Dermis blood vessel endothelial cell (primary cell): ENCODE data around the gene ST8SIA2. TPM values are rescaled to one million over a fixed set of nuclear protein-coding genes. Genes with fewer than 3 reads are reported as not detected.

ENCODE experiments used
- DNase-seq: peaks from one replicate; pipeline ENCODE4 v3.0.0; 2010
- total RNA-seq: library from RNA; depleted of rRNA; stranded (reverse); fragments of >200 nt; gene quantifications from 2 replicates; pipeline ENCODE4 v1.2.3, GENCODE V29; 2014

ST8SIA2 gene
- total RNA-seq, 1 donor from 2014 or later = under 0.01 TPM

DNA sequence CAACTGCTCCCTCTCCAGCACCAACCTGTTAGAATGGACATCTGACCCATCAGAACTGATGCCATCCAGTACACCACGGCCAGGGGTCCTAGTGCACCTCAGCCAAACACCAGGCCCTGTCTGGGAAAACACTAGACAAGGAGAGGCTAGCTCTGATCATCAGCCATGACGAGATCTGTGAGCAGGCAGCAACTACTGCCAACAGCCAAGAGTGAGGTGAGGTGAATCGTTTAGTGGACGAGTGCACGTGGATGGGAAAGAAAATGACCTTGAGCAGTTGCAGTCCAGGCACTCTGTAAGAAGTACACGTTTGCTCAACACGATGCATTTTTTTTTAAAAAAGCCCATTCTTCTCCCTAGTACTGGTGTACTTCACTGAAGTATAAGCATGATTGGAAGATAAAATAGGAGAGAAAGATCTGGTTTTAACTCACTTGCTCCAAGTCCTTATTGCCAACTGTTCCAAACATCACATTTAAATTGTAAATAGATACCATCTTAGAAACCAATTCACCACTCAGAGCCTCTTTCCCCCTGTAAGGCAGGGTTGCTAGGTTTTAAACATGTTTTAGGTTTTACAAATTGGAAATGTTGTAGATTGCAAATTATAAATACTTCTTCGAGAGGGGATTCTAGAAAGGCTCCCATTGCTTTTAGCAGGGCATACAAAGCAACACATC lies 5.7 kb downstream of the ST8SIA2 start:
- DNase-seq = no peak

DNA sequence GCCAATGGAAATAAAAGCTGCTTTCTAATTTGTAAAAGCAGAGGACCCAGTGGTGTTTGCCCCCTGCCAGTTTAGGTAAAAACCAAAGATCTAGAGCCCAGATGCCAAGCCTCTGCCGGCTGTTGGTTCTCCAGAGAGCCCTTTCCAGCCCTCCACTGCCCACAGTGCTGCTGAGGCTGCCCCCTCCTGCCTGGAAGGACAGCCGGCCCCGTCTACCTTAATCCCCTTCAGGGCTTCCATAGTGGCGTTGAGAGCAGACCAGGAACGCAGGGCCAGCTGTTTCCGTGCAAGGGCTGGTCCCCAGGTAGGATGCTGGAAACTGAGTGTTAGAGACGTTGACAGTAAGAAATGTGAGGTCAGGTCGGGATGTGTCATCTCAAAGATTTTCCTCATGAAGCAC lies 6.9 kb downstream of the ST8SIA2 start:
- no peak for DNase-seq

DNA sequence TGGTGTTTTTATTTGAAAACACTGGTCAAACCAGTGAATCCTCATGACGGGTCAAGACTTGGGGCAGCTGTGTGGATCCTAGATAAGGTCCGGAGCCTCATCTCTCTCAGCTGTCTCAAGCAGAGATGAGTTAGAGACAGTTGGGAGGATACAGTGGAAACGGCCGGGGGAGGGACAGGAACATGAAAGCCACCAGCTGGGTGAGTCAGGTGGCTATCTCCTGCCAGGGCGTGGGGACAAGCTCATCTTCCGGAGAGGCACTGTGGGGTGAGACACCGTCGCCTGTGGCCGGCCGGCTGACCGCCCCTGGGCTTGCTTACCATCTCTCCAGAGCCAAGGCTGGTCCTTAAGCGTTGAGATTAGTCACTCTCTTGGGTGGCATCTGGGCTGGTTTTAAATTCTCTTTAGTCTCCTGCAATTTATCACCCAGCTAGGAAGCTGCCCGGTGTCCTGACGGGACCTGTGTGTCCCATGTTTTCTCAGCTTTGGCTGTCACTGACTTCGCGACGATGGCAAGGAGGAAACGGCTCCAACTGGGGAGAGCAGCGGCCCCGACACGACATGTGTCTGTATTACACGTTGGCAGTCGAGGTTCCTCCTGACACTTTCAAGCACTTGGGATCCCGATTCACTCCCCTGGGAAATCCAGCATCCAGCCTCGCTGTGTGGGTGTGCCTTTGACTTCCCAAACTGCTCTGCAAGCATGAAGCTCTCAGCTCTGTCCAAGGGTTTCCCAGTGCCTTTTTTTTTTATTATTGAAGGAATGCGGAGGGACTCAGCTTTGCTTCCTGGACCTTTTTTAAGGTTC lies 7.5 kb downstream of the ST8SIA2 start:
- no peak for DNase-seq

DNA sequence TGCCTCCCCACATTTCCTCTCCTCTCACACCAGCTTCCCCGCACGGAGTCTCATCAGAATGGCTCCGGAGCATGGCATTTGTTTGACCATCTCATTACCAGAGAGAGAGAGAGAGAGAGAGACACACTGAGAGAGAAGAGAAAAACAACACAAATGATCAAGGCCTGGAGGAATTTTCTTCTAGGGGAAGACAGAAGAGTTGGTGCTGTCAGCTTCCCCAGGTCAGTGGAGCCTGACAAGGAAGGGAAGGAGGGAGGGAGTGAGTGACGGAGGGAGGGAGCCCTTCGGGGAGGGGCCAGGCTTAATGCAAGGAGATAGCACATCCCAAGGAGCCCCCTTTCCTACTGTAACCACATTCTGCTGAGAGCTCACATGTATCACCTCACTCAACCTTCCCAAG lies 9.1 kb downstream of the ST8SIA2 start:
- DNase-seq = no peak

DNA sequence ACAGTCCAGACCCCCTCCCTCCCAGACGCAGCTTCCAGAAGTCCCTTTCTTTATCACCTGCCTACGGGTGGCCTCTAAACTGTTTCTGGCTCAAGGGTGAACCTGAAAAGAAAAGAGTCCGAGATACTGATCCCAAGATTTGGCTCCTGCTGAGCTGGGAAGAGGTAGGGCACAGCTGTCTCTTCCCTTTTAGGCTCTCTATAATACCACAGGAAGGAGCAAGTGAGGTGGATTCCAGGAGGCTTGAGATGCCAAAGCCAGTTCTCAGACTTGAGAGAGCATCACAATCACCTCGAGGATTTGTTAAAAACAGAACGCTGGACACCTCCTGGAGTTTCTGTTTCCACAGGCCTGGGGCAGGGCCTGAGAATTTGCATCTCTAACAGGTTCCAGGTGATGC lies 12.3 kb downstream of the ST8SIA2 start:
- no peak for DNase-seq

DNA sequence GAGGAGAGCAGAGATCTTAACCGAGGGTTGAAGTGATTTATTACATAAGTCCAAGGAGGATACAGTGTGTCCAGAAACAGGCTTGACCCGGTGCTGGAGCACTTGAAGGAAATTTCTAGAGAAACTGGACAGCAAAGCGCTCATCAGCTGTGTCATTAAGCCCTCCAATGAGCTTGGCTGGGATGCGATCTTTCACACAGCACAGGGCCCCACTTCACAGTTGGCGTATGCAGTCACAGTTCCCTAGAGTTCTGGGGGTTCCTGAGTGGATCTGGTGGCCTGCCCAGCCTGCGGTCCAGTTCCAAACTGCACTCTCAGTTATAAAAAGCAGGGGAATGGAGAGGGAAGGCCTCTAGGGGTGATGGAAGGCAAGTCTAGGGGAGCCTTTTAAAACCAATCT lies 13.6 kb downstream of the ST8SIA2 start:
- DNase-seq = no peak

DNA sequence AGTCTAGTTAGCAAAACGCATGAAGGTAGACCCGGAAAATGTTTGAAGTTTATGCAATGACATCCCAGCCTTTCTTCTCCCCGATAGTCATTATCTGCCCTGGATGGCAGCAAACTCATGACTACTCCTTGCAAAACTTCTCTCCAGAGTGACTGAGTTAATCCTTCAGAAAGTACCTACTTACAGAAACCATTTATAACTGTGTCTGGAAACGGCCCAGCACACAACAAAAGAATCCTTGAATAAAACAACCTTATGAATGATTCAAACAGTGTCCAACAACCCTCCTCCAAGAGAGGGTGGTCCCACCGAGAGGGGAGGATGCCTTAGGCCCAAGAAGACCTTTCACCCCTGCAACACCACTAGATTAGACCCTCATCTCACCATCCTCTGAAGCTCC lies 14.2 kb downstream of the ST8SIA2 start:
- DNase-seq = no peak

DNA sequence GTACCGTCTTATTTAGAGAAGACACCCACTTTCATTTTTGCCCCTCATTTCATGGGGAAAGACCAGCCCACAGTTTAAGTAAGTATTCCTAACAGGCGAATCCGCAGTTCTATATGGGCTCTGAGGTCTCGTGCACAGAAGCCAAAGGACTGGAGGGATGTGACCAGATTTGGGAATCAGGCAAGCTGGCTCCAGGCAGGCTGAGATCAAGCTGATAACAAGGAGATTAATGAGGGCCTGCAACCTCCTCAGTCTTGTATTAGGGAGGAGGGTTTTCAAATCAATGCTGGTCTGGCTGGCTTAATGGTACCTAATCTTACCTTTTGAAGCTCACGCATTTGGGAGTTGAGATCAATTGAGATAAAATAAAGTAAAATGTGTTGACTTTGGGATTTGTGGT lies 15.3 kb downstream of the ST8SIA2 start:
- DNase-seq = no peak

DNA sequence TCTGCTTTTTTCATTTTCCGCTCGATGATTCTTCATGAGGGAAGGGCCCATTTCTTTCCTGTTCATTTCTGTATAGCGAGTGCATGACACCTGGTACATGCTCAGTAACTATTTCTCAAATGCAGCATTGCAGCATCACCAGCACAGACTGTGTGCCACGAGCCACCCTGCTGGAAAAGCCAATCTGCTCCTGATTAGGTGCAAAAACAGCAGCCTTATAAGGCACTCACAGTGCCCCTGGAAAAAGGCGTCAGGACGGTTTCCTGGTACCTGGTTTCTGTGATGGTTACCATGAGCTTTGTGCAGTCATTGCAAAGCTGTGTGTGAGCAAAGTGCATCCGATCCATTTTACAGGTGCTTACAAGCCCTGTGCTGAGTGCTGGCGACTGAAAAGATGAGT lies 15.8 kb downstream of the ST8SIA2 start:
- no peak for DNase-seq

DNA sequence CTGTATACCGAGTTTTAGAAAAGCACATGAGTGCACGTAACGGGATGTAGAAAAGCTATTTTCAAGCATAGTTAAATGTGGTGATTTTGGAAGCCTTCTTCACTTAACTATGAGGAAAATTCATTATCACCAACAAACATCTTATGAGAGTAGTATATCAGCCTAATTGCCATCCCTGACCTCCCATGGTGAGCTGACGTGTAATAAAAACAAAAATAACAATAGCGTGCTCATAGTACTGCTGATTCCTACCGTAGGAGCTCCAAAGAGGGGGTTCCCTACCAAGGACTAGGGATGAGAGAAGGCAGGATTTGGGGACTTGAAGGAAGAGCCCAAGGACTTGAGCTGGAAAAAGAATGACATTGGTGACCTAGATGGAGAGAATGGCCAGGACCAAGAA lies 16.9 kb downstream of the ST8SIA2 start:
- DNase-seq = no peak

DNA sequence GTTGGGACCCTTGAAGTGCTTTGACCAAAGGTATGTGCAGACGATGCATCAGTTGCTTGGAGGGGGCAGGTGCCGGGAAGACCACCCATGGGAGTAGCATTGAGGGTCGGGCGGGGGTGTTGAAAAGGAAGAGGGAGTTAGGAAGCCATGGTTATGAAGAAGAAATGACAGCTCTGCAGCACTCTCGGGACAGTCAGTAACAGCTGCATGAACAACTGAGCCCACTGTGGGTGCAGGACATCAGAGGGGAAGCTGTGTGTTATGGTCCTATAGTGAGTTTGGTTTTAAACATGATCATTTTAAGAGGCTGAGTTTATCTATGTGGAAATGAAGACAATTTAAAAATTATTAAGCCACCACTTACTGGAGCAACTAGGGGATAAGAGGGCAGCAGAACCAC lies 17.6 kb downstream of the ST8SIA2 start:
- DNase-seq = no peak

DNA sequence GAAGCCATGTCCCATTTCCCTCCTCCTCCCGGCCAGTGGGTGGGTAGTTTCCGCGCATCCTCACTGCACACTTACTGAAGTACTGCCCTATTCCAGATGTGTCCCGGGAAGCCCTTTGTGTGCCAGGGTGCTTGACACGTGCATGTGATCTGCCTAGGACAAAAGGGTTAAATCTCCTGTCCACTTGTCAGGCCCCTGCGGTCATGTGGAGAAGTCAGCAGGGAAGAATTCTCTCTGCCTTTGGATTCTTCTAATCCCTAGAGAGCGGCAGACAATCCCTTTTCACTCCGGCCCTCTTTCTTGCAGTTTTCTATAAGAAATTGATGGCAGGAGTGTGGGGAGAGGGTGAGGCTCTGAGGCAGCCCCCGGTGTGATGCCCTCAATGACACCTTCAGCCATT lies 19.8 kb downstream of the ST8SIA2 start:
- DNase-seq = no peak

DNA sequence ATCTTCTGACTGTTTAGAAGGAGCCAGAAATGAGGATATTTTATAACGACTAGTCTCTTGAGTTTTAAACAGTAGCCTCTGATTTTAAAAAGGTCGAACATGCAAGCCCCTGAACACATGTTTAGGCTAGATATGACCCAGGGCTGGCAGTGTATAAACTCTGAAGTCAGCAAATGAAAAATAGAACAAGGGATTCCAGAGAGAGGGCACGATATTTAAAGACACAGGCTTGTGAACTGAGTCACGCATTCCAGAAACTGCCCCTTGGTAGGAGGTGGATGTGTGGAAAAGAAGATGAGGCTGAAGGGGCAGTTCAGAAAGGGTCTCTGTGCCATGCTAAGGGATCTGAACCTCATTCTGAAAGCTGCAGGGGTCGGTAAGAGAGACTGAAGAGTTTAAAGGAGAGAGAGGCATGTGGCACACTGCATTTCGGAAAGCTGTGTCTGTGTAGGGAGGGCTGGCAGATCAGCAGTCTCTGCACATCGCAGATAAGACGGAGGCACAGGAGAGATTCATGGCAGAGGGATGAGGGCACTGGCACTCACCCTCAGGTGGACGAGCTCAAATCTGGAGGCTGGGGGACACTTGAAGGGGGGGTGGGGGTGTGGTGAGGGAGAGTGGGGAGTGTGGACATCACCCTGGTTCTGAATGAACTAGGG lies 22.1 kb downstream of the ST8SIA2 start:
- DNase-seq = no peak

DNA sequence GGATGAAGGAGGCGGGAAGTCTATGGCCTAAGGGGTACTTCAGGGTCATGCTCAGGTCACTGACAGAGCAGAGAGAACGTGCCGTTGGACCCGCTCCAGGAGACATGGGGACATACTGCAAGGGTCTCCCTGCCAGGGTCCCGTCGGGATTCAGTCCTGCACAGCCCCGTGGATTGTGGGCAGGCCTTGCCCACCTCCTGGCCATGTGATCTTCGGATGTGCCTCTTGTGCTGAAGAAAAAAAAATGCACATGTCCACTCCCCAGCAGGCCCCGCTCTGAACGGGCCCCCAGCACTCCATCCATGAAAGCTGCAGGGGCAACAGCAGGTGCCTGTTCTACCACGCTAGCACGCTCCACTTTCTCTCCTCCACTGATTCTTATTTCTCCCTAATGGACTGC lies 22.9 kb downstream of the ST8SIA2 start:
- DNase-seq = no peak

DNA sequence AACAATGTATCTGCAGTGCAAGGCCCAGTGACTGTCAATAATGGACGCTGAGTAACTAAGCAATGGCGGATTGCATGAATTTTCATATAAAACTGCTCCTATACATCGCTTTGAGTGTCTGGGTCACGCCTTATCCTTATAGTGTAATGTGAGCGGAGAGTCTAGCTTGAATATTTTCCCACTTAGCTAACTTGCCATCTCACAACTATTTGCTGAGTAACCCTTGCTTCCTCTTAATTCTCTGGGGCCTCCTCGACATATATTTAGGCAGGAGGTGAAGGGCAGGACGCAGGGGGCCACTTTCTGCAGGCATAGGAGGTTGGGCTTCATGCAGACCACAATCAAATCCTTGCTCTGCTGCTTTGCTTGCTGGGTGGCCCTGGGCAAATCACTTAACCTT lies 24.0 kb downstream of the ST8SIA2 start:
- DNase-seq = no peak

DNA sequence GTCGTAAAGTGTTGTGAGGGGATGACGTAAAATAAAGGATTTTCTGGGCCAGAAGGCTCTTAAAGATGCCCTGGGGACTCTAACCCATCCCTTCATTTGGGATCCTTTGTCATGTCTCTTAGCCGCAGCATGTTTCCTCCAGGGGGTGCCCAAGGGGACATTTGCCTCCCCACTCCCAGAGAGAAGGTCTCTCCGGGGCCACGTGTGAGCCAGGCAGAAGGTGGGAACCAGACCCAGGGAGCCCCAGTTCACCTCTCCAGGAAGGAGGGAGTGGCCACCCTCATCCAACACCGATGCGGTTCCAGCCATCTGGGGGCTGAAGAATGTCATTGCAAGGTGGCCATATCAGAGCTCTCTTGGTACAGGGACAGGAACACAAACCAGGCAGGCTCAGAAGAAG lies 25.2 kb downstream of the ST8SIA2 start:
- DNase-seq = no peak

DNA sequence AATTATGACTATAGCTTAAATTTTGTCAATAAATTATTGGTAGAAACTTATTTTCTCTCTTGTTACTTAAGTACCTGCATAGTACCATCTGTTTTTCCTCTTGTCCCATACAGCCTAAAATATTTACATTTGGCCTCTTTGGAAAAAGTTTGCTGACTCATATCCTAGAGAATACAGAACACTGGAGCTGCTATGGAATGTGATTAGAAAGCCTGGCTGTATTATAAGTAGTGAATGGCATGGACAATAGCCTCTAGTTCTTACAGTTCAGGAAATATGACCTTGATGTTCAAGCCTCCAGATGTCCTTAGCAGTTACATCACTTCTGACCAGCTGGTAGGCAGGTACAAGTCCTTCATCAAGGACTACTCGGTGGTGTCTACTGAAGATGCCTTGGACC lies 28.3 kb downstream of the ST8SIA2 start:
- no peak for DNase-seq

DNA sequence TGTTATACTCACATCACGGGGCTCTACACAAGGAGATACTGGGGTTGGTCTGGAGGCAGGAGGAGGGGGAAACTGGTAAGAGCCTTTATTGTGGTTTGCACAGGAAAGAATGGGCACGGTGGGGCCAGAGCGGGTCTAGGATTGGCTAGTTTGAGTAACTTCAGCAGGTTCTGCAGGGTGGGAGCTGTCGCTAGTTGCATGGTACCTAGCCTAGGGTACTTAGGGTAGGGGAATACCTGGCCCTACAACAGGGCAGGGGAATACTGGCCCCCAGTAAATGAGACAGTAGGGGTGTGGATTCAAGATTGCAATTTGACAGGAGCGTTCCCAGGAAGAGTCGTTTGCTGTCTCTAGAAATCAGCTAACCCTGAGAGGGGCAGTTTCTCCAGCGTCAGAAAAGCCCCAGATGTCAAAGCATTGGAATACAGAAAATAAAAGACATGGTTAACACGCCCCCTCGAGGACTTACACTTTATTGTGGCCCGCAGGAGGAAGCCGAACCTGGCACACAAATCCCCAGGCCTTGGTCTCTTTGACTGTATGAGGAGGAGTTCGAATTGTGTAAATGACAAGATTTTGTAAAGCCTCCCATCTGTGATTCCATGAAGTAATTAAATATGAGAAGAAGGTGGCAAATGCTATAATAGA lies 32.0 kb downstream of the ST8SIA2 start:
- no peak for DNase-seq

DNA sequence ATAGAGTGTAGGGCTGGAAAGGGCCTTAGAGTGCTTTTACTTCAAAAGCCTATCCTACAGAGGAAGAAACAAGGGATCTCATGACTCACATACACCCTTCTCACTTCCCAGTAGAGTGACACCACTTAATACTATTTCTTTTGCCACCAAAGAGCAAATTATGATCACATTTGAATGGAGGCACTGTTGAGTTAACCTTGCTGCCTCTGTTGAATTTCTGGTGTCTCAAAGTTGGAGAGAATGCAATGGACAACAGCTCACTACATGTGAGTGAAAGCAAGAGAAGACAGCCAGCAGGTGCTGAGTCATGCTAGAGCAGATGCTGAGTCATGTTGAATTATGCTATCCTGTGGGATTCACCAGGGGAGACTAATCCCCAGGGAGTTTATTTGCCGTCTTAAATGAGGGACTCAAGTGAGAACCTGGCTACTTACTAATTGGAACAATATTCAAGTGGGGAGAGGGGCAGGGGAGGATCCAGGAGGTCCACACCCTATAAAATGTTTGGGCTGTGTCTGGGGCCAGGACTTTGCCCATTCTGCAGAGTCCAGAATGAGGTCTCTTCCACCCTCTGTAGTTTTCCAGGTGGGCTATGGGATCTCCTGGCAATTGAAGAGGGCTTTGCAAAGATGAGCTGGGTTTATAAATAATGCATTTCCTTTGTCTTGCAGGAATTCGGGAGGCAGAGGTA lies 35.8 kb downstream of the ST8SIA2 start:
- no peak for DNase-seq

DNA sequence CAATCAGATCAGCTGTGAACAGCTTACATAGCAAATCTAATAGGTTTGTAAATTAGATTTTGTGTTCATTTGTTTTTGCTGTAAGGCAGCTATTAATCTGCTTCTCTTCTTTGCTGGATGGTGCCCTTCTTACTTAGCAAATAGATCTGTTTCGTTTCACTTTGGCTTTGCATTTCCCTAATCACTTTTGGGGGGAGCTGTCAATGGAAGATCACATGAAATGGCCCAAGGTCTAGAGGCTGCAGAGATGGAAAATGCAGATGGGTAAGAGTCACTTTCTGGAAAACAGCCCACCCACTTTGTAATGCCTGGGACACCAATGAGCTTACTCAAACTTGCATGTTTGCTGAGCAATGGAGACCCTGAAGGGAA lies 36.4 kb downstream of the ST8SIA2 start:
- no peak for DNase-seq

DNA sequence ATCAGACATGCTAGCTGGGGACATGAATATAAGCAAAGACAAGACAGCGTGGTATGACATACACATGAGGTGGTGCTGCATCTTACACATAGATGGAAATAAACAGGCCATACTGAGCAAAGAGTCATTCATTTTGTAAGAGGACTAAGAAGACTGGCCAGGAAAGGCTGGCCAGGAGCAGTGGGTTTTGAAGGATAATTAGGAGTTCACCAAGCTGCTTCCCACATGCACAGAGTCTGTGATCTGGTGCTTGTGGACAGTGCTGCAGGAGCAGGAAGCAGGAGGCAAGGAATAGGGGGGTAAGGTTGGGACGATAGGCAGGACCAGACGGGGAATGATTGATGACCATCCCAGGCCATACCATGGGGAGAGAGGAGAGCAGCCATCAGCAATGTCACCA lies 41.5 kb downstream of the ST8SIA2 start:
- no peak for DNase-seq

DNA sequence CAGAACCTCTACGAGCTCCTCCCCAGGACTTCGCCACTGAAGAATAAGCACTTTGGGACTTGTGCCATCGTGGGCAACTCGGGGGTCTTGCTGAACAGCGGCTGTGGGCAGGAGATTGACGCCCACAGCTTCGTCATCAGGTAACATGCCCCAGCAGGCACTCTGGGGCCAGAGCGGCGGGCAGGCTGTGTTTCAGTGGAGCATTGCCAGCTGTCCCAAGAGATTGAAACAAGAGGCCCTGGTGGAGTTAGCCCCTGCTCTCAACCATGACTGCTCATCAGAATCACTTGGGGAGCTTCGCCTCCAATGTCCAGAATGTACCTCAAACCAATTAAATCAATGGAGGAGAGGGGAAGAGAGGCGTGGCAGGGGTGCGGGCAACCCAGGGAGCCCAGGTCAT lies 44.8 kb downstream of the ST8SIA2 start:
- DNase-seq = no peak

DNA sequence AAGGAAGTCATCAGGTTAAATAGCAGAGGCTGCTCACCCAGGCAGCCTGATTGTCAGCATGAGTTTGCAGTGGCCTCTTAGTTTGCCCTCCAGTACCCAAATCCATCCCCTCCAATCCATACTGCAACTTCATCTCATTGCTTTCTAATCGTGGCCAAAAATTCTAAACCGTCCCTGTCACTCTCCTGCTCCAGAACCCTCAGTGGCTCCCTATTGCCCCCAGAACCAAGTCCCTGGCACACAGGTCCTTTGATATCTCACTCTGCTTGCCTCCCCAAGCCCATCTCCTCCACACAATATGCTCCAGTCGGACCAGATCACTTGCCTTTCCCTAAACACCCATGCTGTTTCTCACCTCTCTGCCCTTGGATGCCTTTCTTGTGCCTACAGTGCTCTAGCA lies 49.7 kb downstream of the ST8SIA2 start:
- no peak for DNase-seq
